ENCODE data around the gene PAK5.

DNA sequence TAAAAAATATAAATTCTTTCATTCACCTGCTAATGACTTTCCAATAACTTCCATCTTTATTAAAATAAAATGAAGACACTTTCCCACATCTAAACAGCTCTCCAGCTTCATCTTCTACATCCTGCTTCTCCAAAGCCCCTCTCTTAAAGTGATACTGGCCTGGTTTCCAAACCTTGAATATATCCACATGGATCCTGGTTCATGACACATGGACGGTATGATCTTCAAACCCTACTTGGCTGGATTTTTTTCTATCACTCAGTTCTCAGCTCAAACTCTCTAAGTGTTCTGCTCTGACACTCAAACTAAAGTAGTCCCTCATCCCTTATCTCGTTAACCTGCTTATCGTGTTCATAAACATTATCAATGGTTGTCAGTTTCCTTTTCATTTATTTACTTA, 128.2 kb downstream of the PAK5 start:
- TF ChIP-seq EZH2phosphoT487 (IDR thresholded peaks at IDR 0.05; ENCODE audit: borderline replicate concordance, low read depth) (no peak), TAF1 (IDR thresholded peaks at IDR 0.05; ENCODE audit: borderline replicate concordance, low read depth, low read length) (no peak), REST (IDR thresholded peaks at IDR 0.05; ENCODE audit: low read depth, low read length) (no peak), MAX (IDR thresholded peaks at IDR 0.05; ENCODE audit: low read depth) (no peak), RXRA (IDR thresholded peaks at IDR 0.05; ENCODE audit: borderline replicate concordance, low read depth) (no peak), RAD21 (IDR thresholded peaks at IDR 0.05; ENCODE audit: low read length) (no peak), POLR2AphosphoS5 (IDR thresholded peaks at IDR 0.05; ENCODE audit: low read depth, low read length) (no peak), EP300 (IDR thresholded peaks at IDR 0.05; ENCODE audit: borderline replicate concordance in 1 of 2, low read depth in 1 of 2, low read length in 1 of 2) (no peak), CHD2 (IDR thresholded peaks at IDR 0.05; ENCODE audit: low read length, partially characterized antibody) (no peak), MXI1 (IDR thresholded peaks at IDR 0.05; ENCODE audit: low read depth, low read length) (no peak), JUND (IDR thresholded peaks at IDR 0.05) (no peak), GABPA (IDR thresholded peaks at IDR 0.05; ENCODE audit: low read depth) (no peak), SMC3 (IDR thresholded peaks at IDR 0.05; ENCODE audit: low read depth, low read length) (no peak)
- TF ChIP-seq, protein P1, sequence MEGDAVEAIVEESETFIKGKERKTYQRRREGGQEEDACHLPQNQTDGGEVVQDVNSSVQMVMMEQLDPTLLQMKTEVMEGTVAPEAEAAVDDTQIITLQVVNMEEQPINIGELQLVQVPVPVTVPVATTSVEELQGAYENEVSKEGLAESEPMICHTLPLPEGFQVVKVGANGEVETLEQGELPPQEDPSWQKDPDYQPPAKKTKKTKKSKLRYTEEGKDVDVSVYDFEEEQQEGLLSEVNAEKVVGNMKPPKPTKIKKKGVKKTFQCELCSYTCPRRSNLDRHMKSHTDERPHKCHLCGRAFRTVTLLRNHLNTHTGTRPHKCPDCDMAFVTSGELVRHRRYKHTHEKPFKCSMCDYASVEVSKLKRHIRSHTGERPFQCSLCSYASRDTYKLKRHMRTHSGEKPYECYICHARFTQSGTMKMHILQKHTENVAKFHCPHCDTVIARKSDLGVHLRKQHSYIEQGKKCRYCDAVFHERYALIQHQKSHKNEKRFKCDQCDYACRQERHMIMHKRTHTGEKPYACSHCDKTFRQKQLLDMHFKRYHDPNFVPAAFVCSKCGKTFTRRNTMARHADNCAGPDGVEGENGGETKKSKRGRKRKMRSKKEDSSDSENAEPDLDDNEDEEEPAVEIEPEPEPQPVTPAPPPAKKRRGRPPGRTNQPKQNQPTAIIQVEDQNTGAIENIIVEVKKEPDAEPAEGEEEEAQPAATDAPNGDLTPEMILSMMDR (IDR thresholded peaks at IDR 0.05), result no peak

Measured in SK-N-SH (cell line).